HepG2 (cell line): ENCODE measurements around the gene TMEM33. TPM values are rescaled to one million over a fixed set of nuclear protein-coding genes. Genes with fewer than 3 reads are reported as not detected.

Source experiments
- CBFB ChIP-seq: sonication (generic); formaldehyde crosslinking; IDR thresholded peaks from 2 replicates; pipeline ENCODE4 v1.4.0; 2020; ENCODE audit warnings: missing genetic modification reagents
- CENPX ChIP-seq: sonication (generic); formaldehyde crosslinking; IDR thresholded peaks from 2 replicates; pipeline ENCODE4 v1.9.0; 2021; ENCODE audit warnings: mild to moderate bottlenecking, missing genetic modification reagents, moderate library complexity
- EZH2 ChIP-seq: conservative IDR thresholded peaks from 2 replicates; pipeline ENCODE4 v1.6.1; 2012; ENCODE audit warnings: mild to moderate bottlenecking, low read depth, low read length, moderate library complexity
- GATAD2A ChIP-seq: IDR thresholded peaks from 2 replicates; pipeline ENCODE4 v1.6.1; 2016
- HNRNPLL ChIP-seq: fragments of 200-400 bp; formaldehyde crosslinking; IDR thresholded peaks from 2 replicates; pipeline ENCODE4 v1.6.1; 2017; ENCODE audit warnings: mild to moderate bottlenecking, low read depth, low read length; ENCODE audit not compliant: poor library complexity, severe bottlenecking
- MAFF ChIP-seq: IDR thresholded peaks from 2 replicates; pipeline ENCODE4 v1.6.1; 2011; ENCODE audit warnings: low read depth, low read length, improper control_type of control experiment
- NFIC ChIP-seq: IDR thresholded peaks from 2 replicates; pipeline ENCODE4 v1.6.1; 2012; ENCODE audit warnings: mild to moderate bottlenecking, low read length, inconsistent platforms
- RARG ChIP-seq: sonication (generic); formaldehyde crosslinking; IDR thresholded peaks from 2 replicates; pipeline ENCODE4 v1.4.0; 2020; ENCODE audit warnings: low read depth, mild to moderate bottlenecking, missing genetic modification reagents
- SYNCRIP ChIP-seq: fragments of 200-400 bp; formaldehyde crosslinking; IDR thresholded peaks from 2 replicates; pipeline ENCODE4 v1.6.1; 2018; ENCODE audit warnings: mild to moderate bottlenecking, low read depth, low read length; ENCODE audit not compliant: insufficient read depth
- ZBTB1 ChIP-seq: sonication (generic); formaldehyde crosslinking; IDR thresholded peaks from 2 replicates; pipeline ENCODE4 v1.4.0; 2020; ENCODE audit warnings: missing genetic modification reagents, borderline replicate concordance
- ZNF12 ChIP-seq: sonication (generic); formaldehyde crosslinking; IDR thresholded peaks from 2 replicates; pipeline ENCODE4 v1.5.0; 2020; ENCODE audit warnings: missing genetic modification reagents
- ZNF326 ChIP-seq: sonication (generic); formaldehyde crosslinking; IDR thresholded peaks from 2 replicates; pipeline ENCODE4 v1.4.0; 2020; ENCODE audit warnings: missing genetic modification reagents, borderline replicate concordance
- ZNF44 ChIP-seq: sonication (generic); formaldehyde crosslinking; IDR thresholded peaks from 2 replicates; pipeline ENCODE4 v1.5.1; 2020; ENCODE audit warnings: mild to moderate bottlenecking, missing genetic modification reagents
- polyA plus RNA-seq, 8 experiments: library from polyadenylated mRNA; depleted of rRNA in 3 of 8; stranded (reverse) in 7 of 8; unstranded in 1 of 8; fragments of >200 nt; fragmentation: Illumina TruSeq in 4 of 8; extraction: Trizol in 4 of 8; gene quantifications; 2 replicates each; pipeline versions ENCODE4 v1.2.1 to v1.2.3, GENCODE V29; 2011 to 2016; ENCODE audit warnings: low read depth in 4 of 8, missing spikeins in 1 of 8, mixed read lengths in 1 of 8; ENCODE audit not compliant: insufficient read depth in 1 of 8
- total RNA-seq, 5 experiments: library from RNA; depleted of rRNA; stranded (reverse); fragments of >200 nt; fragmentation: Illumina TruSeq; extraction: Trizol; gene quantifications; 2 replicates each; pipeline ENCODE4 v1.2.3, GENCODE V29; 2016; ENCODE audit warnings: low read depth in 1 of 5
- TF ChIP-seq, protein P1 (sequence below): sonication (generic); formaldehyde crosslinking; IDR thresholded peaks from 2 replicates; pipeline ENCODE4 v1.4.0; 2020; ENCODE audit warnings: mild to moderate bottlenecking, missing genetic modification reagents, borderline replicate concordance
- TF ChIP-seq, protein P2 (sequence below): IDR thresholded peaks from 2 replicates; pipeline ENCODE4 v1.6.1; 2012; ENCODE audit warnings: low read length, improper control_type of control experiment
- TF ChIP-seq, protein P3 (sequence below): sonication (generic); formaldehyde crosslinking; IDR thresholded peaks from 2 replicates; pipeline ENCODE4 v1.8.1; 2023; ENCODE audit warnings: mild to moderate bottlenecking, moderate library complexity, missing genetic modification reagents
- TF ChIP-seq, protein P4 (sequence below): sonication (generic); formaldehyde crosslinking; conservative IDR thresholded peaks from 2 replicates; pipeline ENCODE4 v1.5.0; 2020; ENCODE audit warnings: missing genetic modification reagents
- TF ChIP-seq, protein P5 (sequence below): sonication (generic); formaldehyde crosslinking; IDR thresholded peaks from 2 replicates; pipeline ENCODE4 v1.8.1; 2023; ENCODE audit warnings: mild to moderate bottlenecking, missing genetic modification reagents
- TF ChIP-seq, protein P6 (sequence below): sonication (generic); formaldehyde crosslinking; IDR thresholded peaks from 2 replicates; pipeline ENCODE4 v1.8.0; 2022; ENCODE audit warnings: low read depth, missing genetic modification reagents

Gene TMEM33
- total and polyA plus RNA-seq, 2 of the 13 experiments (the other 11 are each of a cell fraction or from before 2014, with no cell fraction given): 36.1 to 66.6 TPM

DNA sequence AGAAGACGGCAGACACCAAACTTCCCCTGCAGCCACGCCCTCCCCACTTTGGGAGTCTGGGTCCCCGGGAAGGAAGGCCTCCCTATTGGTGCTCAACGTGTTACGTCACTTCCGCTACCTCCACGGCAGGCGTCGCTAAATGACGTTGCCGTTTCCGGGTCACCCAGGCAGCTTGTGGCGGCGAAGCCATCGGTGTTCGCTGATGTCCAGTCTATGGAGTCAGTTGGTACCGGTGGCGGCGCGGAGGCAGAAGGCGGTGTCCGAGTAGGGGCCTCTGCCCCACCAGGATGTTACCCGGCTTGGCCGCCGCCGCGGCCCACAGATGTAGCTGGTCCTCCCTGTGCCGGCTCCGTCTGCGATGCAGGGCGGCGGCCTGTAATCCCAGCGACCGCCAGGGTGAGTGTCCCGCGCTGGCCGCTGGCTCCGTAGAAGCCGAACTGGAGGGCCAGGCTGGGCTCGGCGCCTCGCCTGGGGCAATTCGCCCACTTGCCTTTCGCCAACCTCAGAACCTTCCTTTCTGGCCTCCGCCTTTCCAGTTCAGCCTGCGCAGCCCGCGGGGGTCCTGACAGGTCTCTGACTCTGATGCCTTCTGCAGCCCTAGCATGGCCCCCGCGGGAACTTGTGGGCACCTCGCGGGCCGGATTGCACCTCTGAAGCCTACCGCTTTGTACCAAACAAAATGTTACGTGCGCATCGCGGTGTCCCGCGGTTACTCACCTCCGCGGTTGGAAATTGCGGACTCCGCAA, 55.3 kb downstream of the TMEM33 start, which contains the start of gene SLC30A9 (continued):
- TF ChIP-seq, protein P1, sequence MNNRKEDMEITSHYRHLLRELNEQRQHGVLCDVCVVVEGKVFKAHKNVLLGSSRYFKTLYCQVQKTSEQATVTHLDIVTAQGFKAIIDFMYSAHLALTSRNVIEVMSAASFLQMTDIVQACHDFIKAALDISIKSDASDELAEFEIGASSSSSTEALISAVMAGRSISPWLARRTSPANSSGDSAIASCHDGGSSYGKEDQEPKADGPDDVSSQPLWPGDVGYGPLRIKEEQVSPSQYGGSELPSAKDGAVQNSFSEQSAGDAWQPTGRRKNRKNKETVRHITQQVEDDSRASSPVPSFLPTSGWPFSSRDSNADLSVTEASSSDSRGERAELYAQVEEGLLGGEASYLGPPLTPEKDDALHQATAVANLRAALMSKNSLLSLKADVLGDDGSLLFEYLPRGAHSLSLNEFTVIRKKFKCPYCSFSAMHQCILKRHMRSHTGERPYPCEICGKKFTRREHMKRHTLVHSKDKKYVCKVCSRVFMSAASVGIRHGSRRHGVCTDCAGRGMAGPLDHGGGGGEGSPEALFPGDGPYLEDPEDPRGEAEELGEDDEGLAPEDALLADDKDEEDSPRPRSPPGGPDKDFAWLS: no peak
- no peak for TF ChIP-seq ZBTB1 (CRISPR knock-in tag)
- no peak for TF ChIP-seq SYNCRIP
- TF ChIP-seq, protein P2, sequence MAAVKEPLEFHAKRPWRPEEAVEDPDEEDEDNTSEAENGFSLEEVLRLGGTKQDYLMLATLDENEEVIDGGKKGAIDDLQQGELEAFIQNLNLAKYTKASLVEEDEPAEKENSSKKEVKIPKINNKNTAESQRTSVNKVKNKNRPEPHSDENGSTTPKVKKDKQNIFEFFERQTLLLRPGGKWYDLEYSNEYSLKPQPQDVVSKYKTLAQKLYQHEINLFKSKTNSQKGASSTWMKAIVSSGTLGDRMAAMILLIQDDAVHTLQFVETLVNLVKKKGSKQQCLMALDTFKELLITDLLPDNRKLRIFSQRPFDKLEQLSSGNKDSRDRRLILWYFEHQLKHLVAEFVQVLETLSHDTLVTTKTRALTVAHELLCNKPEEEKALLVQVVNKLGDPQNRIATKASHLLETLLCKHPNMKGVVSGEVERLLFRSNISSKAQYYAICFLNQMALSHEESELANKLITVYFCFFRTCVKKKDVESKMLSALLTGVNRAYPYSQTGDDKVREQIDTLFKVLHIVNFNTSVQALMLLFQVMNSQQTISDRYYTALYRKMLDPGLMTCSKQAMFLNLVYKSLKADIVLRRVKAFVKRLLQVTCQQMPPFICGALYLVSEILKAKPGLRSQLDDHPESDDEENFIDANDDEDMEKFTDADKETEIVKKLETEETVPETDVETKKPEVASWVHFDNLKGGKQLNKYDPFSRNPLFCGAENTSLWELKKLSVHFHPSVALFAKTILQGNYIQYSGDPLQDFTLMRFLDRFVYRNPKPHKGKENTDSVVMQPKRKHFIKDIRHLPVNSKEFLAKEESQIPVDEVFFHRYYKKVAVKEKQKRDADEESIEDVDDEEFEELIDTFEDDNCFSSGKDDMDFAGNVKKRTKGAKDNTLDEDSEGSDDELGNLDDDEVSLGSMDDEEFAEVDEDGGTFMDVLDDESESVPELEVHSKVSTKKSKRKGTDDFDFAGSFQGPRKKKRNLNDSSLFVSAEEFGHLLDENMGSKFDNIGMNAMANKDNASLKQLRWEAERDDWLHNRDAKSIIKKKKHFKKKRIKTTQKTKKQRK: no peak
- TF ChIP-seq, protein P3, sequence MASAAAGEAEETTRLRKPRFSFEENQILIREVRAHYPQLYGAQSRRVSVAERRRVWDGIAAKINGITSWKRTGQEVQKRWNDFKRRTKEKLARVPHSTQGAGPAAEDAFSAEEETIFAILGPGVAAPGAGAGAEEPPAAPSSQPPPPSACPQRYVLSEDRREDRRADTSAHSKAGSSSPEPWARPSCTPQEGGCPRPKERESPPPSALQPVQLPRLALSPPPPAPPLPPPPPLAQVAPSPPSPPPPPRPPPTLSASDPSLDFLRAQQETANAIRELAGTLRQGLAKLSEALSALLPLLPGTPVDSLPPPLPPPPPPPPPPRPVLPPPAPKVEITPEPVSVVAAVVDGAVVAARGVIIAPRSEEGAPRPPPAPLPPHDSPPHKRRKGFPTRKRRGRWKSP (CRISPR knock-in tag): peak; percentile 26; the same call in 1 of the 2 replicates
- no peak for TF ChIP-seq NFIC
- no peak for TF ChIP-seq CENPX (CRISPR knock-in tag)
- TF ChIP-seq CBFB (CRISPR knock-in tag): no peak
- peak; percentile 24; the same call in 1 of the 2 replicates for TF ChIP-seq ZNF44
- no peak for TF ChIP-seq RARG
- TF ChIP-seq ZNF326 (CRISPR knock-in tag): no peak
- TF ChIP-seq MAFF: no peak
- TF ChIP-seq ZNF12 (CRISPR knock-in tag): no peak; the same call in 1 of the 2 replicates
- no peak for TF ChIP-seq EZH2
- TF ChIP-seq GATAD2A: peak; percentile 50
- TF ChIP-seq, protein P4, sequence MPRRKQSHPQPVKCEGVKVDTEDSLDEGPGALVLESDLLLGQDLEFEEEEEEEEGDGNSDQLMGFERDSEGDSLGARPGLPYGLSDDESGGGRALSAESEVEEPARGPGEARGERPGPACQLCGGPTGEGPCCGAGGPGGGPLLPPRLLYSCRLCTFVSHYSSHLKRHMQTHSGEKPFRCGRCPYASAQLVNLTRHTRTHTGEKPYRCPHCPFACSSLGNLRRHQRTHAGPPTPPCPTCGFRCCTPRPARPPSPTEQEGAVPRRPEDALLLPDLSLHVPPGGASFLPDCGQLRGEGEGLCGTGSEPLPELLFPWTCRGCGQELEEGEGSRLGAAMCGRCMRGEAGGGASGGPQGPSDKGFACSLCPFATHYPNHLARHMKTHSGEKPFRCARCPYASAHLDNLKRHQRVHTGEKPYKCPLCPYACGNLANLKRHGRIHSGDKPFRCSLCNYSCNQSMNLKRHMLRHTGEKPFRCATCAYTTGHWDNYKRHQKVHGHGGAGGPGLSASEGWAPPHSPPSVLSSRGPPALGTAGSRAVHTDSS: no peak
- TF ChIP-seq, protein P5, sequence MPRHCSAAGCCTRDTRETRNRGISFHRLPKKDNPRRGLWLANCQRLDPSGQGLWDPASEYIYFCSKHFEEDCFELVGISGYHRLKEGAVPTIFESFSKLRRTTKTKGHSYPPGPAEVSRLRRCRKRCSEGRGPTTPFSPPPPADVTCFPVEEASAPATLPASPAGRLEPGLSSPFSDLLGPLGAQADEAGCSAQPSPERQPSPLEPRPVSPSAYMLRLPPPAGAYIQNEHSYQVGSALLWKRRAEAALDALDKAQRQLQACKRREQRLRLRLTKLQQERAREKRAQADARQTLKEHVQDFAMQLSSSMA (CRISPR knock-in tag): peak; percentile 46; the same call in 1 of the 2 replicates
- peak; percentile 87 for TF ChIP-seq HNRNPLL
- TF ChIP-seq, protein P6, sequence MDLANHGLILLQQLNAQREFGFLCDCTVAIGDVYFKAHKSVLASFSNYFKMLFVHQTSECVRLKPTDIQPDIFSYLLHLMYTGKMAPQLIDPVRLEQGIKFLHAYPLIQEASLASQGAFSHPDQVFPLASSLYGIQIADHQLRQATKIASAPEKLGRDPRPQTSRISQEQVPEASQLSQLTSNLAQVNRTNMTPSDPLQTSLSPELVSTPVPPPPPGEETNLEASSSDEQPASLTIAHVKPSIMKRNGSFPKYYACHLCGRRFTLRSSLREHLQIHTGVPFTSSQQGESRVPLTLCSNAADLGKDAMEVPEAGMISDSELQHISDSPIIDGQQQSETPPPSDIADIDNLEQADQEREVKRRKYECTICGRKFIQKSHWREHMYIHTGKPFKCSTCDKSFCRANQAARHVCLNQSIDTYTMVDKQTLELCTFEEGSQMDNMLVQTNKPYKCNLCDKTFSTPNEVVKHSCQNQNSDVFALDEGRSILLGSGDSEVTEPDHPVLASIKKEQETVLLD (CRISPR knock-in tag): no peak; the same call in 1 of the 2 replicates
